Measurements from ENCODE around the gene YEATS4.
"Not testable (repeated sequence)": the region's sequence is repeated elsewhere in the genome, so short reads cannot be mapped to it uniquely, and the experiment has no call there.

- TF ChIP-seq CTCF, POLR2A (IDR thresholded peaks at IDR 0.05): not testable (repeated sequence)
Observed at GRCh38 chr12:69317233-69317632, 42.3 kb upstream of the YEATS4 start.
